ENCODE results near the gene EML4.
"Not testable (repeated sequence)": the region's sequence is repeated elsewhere in the genome, so short reads cannot be mapped to it uniquely, and the experiment has no call there.

EML4 gene

GRCh38 chr2:42128721-42129486, 40.2 kb upstream of the EML4 start:
- DNase-seq (ENCODE audit: low read depth in 1 of 2, low spot score in 1 of 2) = no peak
- Histone ChIP-seq H3K4me3 (replicated peaks; ENCODE audit: insufficient read depth, low read length) (no peak overlapping the region), H3K27me3 (ENCODE audit: insufficient read depth, poor library complexity, severe bottlenecking) (peaks cover 15% of the 10 kb centered on the region), H3K27ac (replicated peaks) (no peak overlapping the region)
- no peak for TF ChIP-seq REST (IDR thresholded peaks at IDR 0.05; ENCODE audit: insufficient replicate concordance, low read depth)
- no peak for TF ChIP-seq SPI1 (IDR thresholded peaks at IDR 0.05; ENCODE audit: borderline replicate concordance, low read depth)
- no peak for TF ChIP-seq CTCF (IDR thresholded peaks at IDR 0.05; ENCODE audit: insufficient read depth, low read length)
- no peak for TF ChIP-seq GABPA (IDR thresholded peaks at IDR 0.05; ENCODE audit: low read depth)
- TF ChIP-seq POLR2AphosphoS5 (IDR thresholded peaks at IDR 0.05; ENCODE audit: low read depth) = no peak

- H3K4me3 ChIP-seq (replicated peaks; ENCODE audit: insufficient read depth, low read length) = no peak overlapping the region
- no peak for DNase-seq (ENCODE audit: low read depth in 1 of 2, low spot score in 1 of 2)
- H3K27me3 ChIP-seq (ENCODE audit: insufficient read depth, poor library complexity, severe bottlenecking) = peaks cover 15% of the 10 kb centered on the region
- H3K27ac ChIP-seq (replicated peaks) = no peak overlapping the region
- no peak for TF ChIP-seq CTCF (IDR thresholded peaks at IDR 0.05; ENCODE audit: insufficient read depth, low read length)
These were observed 39.7 kb upstream of the EML4 start for GRCh38 chr2:42129487-42129852.

GRCh38 chr2:42129947-42130346, 39.2 kb upstream of the EML4 start:
- H3K4me3 ChIP-seq (replicated peaks; ENCODE audit: insufficient read depth, low read length) = no peak overlapping the region
- TF ChIP-seq SPI1 (IDR thresholded peaks at IDR 0.05; ENCODE audit: borderline replicate concordance, low read depth) = no peak
- TF ChIP-seq GABPA (IDR thresholded peaks at IDR 0.05; ENCODE audit: low read depth) = no peak
- TF ChIP-seq POLR2AphosphoS5 (IDR thresholded peaks at IDR 0.05; ENCODE audit: low read depth) = no peak
- no peak for TF ChIP-seq REST (IDR thresholded peaks at IDR 0.05; ENCODE audit: insufficient replicate concordance, low read depth)
- TF ChIP-seq CTCF (IDR thresholded peaks at IDR 0.05; ENCODE audit: insufficient read depth, low read length) = no peak
- H3K27ac ChIP-seq (replicated peaks) = no peak overlapping the region
- peaks cover 15% of the 10 kb centered on the region for H3K27me3 ChIP-seq (ENCODE audit: insufficient read depth, poor library complexity, severe bottlenecking)
- DNase-seq (ENCODE audit: low read depth in 1 of 2, low spot score in 1 of 2) = no peak

GRCh38 chr2:42130858-42131257, 38.3 kb upstream of the EML4 start:
- not testable (repeated sequence) for H3K27ac ChIP-seq (replicated peaks); DNase-seq (ENCODE audit: low read depth in 1 of 2, low spot score in 1 of 2); H3K4me3 ChIP-seq (replicated peaks; ENCODE audit: insufficient read depth, low read length)
- peaks cover 15% of the 10 kb centered on the region for H3K27me3 ChIP-seq (ENCODE audit: insufficient read depth, poor library complexity, severe bottlenecking)
